ENCODE data around the gene CRB1. TPM values are rescaled to one million over a fixed set of nuclear protein-coding genes. Genes with fewer than 3 reads are reported as not detected.

Gene CRB1
- total RNA-seq, 1 donor from 2014 or later: not detected

DNA sequence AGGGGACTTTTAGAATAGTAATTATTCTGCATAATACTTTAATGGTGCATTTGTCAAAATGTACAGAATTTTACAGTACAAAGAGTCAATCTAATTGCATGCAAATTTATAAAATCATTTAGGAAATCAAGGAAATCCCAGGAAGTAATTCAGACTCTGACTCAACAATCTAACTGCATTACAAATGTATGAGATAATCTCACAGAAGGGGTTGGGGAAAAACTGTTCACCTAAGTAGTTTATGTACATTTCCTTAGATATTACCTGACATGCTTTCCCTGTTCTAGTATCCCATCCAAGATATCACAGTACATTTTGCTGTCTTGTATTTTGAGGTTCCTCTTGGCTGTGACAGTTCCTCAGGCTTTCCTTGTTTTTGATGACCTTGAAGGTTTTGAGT lies 4.7 kb downstream of the CRB1 start:
- H3K36me3 Mint-ChIP-seq (ENCODE audit: low read depth, unreplicated experiment): no peaks in the 10 kb centered on the region
- no peak overlapping the region for H3K4me3 Mint-ChIP-seq (ENCODE audit: unreplicated experiment)
- H3K27me3 Mint-ChIP-seq (ENCODE audit: unreplicated experiment): no peaks in the 10 kb centered on the region
- TF ChIP-seq, protein P1, sequence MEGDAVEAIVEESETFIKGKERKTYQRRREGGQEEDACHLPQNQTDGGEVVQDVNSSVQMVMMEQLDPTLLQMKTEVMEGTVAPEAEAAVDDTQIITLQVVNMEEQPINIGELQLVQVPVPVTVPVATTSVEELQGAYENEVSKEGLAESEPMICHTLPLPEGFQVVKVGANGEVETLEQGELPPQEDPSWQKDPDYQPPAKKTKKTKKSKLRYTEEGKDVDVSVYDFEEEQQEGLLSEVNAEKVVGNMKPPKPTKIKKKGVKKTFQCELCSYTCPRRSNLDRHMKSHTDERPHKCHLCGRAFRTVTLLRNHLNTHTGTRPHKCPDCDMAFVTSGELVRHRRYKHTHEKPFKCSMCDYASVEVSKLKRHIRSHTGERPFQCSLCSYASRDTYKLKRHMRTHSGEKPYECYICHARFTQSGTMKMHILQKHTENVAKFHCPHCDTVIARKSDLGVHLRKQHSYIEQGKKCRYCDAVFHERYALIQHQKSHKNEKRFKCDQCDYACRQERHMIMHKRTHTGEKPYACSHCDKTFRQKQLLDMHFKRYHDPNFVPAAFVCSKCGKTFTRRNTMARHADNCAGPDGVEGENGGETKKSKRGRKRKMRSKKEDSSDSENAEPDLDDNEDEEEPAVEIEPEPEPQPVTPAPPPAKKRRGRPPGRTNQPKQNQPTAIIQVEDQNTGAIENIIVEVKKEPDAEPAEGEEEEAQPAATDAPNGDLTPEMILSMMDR (IDR thresholded peaks at IDR 0.05; ENCODE audit: unreplicated experiment): no peak
- no peaks in the 10 kb centered on the region for H3K9me3 Mint-ChIP-seq (ENCODE audit: unreplicated experiment)
- no peak for DNase-seq (ENCODE audit: low spot score)
- H3K27ac Mint-ChIP-seq (ENCODE audit: unreplicated experiment): no peak overlapping the region
- no peaks in the 10 kb centered on the region for H3K4me1 Mint-ChIP-seq (ENCODE audit: unreplicated experiment)

DNA sequence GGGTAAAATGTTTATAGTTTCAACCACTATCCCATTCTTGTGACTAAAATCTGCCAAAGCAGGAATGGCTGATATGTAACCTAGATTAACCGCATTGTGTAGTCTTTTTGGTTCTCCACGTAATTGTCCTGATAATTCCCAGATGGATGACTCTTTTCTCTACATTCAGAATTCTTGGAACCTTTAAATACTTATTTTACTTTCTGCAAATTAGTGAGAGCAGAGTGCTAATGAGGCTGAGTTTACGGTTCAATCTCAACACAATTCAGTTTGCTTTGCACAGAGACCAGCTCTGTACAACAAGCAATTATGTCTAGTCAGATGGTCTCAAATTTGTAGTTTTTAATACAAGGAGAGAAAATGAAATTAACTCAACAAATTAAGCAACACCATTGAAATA lies 9.1 kb downstream of the CRB1 start:
- no peaks in the 10 kb centered on the region for H3K9me3 Mint-ChIP-seq (ENCODE audit: unreplicated experiment)
- H3K27me3 Mint-ChIP-seq (ENCODE audit: unreplicated experiment): no peaks in the 10 kb centered on the region
- no peak for DNase-seq (ENCODE audit: low spot score)
- H3K27ac Mint-ChIP-seq (ENCODE audit: unreplicated experiment): no peak overlapping the region
- H3K4me1 Mint-ChIP-seq (ENCODE audit: unreplicated experiment): no peaks in the 10 kb centered on the region
- no peak overlapping the region for H3K4me3 Mint-ChIP-seq (ENCODE audit: unreplicated experiment)
- TF ChIP-seq, protein P1 (IDR thresholded peaks at IDR 0.05; ENCODE audit: unreplicated experiment): no peak
- no peaks in the 10 kb centered on the region for H3K36me3 Mint-ChIP-seq (ENCODE audit: low read depth, unreplicated experiment)

DNA sequence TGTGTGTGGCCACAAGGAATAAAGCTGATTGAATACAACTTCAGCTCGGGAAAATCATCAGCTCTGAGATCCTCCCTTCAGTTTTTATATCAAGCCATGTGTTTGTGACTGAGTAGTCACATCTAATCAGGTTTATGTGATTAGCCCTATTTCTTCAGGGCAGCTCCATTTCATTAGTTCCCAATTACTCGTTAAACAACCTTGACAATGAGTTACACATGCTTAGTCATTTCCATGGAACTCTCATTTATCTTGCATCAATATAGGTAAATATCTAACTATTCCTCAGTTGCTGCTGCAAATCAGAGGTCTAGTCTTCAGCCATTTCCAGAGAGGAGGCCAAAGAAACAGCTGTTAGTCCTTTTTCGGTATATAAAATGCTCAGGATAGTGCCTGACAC lies 16.3 kb downstream of the CRB1 start:
- H3K4me3 Mint-ChIP-seq (ENCODE audit: unreplicated experiment): no peak overlapping the region
- H3K27ac Mint-ChIP-seq (ENCODE audit: unreplicated experiment): no peak overlapping the region
- H3K4me1 Mint-ChIP-seq (ENCODE audit: unreplicated experiment): no peaks in the 10 kb centered on the region
- DNase-seq (ENCODE audit: low spot score): no peak
- no peaks in the 10 kb centered on the region for H3K9me3 Mint-ChIP-seq (ENCODE audit: unreplicated experiment)
- H3K27me3 Mint-ChIP-seq (ENCODE audit: unreplicated experiment): peaks cover 2% of the 10 kb centered on the region
- TF ChIP-seq, protein P1 (IDR thresholded peaks at IDR 0.05; ENCODE audit: unreplicated experiment): no peak
- no peaks in the 10 kb centered on the region for H3K36me3 Mint-ChIP-seq (ENCODE audit: low read depth, unreplicated experiment)

DNA sequence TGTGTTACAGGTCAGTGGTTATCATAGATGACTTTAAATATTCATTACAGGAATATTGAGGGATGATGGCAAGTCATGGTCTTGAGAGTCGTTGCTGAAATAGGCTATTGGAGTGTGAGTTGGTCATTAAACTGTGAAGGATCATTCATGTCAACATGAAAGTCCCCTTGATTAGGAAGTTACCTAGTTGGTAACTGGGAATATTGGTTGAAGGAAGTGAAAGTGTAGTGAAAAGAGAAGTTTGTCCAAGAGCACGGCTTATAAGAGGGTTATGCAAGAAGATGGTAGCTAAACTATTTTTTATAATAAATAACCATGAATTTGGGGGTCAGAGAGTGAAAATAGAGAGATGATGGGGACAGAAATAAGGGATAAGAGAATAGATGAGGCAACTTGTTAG lies 16.9 kb downstream of the CRB1 start:
- peaks cover 2% of the 10 kb centered on the region for H3K27me3 Mint-ChIP-seq (ENCODE audit: unreplicated experiment)
- no peaks in the 10 kb centered on the region for H3K9me3 Mint-ChIP-seq (ENCODE audit: unreplicated experiment)
- DNase-seq (ENCODE audit: low spot score): no peak
- H3K4me3 Mint-ChIP-seq (ENCODE audit: unreplicated experiment): no peak overlapping the region
- H3K4me1 Mint-ChIP-seq (ENCODE audit: unreplicated experiment): peaks cover under 1% of the 10 kb centered on the region
- TF ChIP-seq, protein P1 (IDR thresholded peaks at IDR 0.05; ENCODE audit: unreplicated experiment): no peak
- H3K36me3 Mint-ChIP-seq (ENCODE audit: low read depth, unreplicated experiment): no peaks in the 10 kb centered on the region
- H3K27ac Mint-ChIP-seq (ENCODE audit: unreplicated experiment): no peak overlapping the region

DNA sequence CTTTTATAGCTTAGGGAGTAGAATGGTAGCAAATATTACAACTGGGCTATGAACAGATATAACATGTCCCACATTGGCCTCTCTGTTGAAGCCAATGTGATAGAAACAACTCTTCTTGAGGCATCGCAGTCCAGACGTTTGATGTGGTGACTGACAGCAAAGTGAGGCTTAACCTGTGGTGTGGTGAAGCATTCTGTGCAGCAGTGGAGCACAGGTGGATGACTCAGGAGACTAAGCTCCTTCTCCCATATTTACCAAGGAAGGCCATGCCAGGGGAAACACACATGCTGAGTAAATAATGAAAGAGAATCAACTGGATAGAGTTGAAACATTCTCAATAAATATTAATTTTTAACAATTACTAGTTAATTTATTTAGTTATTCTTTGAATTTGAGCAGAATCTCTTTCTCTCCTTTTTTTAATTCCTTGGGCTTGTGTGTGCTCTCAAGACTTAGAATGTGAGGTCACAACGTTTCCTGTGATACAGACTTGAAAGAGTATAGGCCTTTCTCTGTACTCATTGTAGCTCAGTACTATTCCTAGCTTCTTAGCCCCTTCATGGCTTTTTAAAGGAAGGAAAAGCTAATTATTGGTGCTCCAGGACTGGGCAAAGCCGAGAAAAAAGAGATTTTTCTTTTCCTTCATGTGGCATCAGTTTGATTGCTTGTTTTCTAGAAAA lies 17.6 kb downstream of the CRB1 start:
- H3K36me3 Mint-ChIP-seq (ENCODE audit: low read depth, unreplicated experiment): no peaks in the 10 kb centered on the region
- no peaks in the 10 kb centered on the region for H3K9me3 Mint-ChIP-seq (ENCODE audit: unreplicated experiment)
- H3K27me3 Mint-ChIP-seq (ENCODE audit: unreplicated experiment): peaks cover 3% of the 10 kb centered on the region
- TF ChIP-seq, protein P1 (IDR thresholded peaks at IDR 0.05; ENCODE audit: unreplicated experiment): no peak
- H3K4me3 Mint-ChIP-seq (ENCODE audit: unreplicated experiment): no peak overlapping the region
- no peak for DNase-seq (ENCODE audit: low spot score)
- peaks cover 6% of the 10 kb centered on the region for H3K4me1 Mint-ChIP-seq (ENCODE audit: unreplicated experiment)
- H3K27ac Mint-ChIP-seq (ENCODE audit: unreplicated experiment): no peak overlapping the region

All from endothelial cell (in vitro differentiated cells).